HG03039 (cell line): ENCODE measurements around the gene CTH.
A peak's percentile ranks its signal among the peaks of the same experiment; 100 is the strongest.
"Not testable (repeated sequence)": the region's sequence is repeated elsewhere in the genome, so short reads cannot be mapped to it uniquely, and the experiment has no call there.

Experiments used
- ATAC-seq: cut with Tn5 transposase; IDR thresholded peaks from one replicate; pipeline ENCODE4 v1.9.1; 2021; ENCODE audit warnings: mild to moderate bottlenecking, moderate library complexity; ENCODE audit not compliant: unreplicated experiment

The CTH gene

GRCh38 chr1:70410604-70411359 is at the start of gene CTH:
Gene CTH (plus strand): TSS chr1:70411268. CDS start chr1:70411416, 148 bp downstream.
- peak; percentile 96 for ATAC-seq

GRCh38 chr1:70361727-70362398 is 49.2 kb upstream of the CTH start:
- ATAC-seq = no peak

GRCh38 chr1:70364439-70364838 is 46.6 kb upstream of the CTH start:
- no peak for ATAC-seq

- ATAC-seq = not testable (repeated sequence)
Observed at GRCh38 chr1:70366425-70366952, 44.6 kb upstream of the CTH start.

- not testable (repeated sequence) for ATAC-seq
Observed at GRCh38 chr1:70366997-70367396, 44.1 kb upstream of the CTH start.

- not testable (repeated sequence) for ATAC-seq
Observed at GRCh38 chr1:70367397-70367796, 43.7 kb upstream of the CTH start.

GRCh38 chr1:70371586-70371985 is 39.5 kb upstream of the CTH start:
- ATAC-seq = not testable (repeated sequence)

- ATAC-seq = no peak
Observed at GRCh38 chr1:70372426-70372825, 38.6 kb upstream of the CTH start.

- ATAC-seq = not testable (repeated sequence)
Observed at GRCh38 chr1:70373580-70373979, 37.5 kb upstream of the CTH start.

- no peak for ATAC-seq
Observed at GRCh38 chr1:70376196-70376595, 34.9 kb upstream of the CTH start.

GRCh38 chr1:70382682-70383081 is 28.4 kb upstream of the CTH start:
- peak; percentile 58 for ATAC-seq

GRCh38 chr1:70383483-70383882 is 27.6 kb upstream of the CTH start:
- ATAC-seq = no peak

- no peak for ATAC-seq
Observed at GRCh38 chr1:70384542-70384941, 26.5 kb upstream of the CTH start.

GRCh38 chr1:70385477-70385876 is 25.6 kb upstream of the CTH start:
- no peak for ATAC-seq

- ATAC-seq = no peak
Observed at GRCh38 chr1:70386121-70386520, 24.9 kb upstream of the CTH start.

GRCh38 chr1:70387507-70387906 is 23.6 kb upstream of the CTH start:
- no peak for ATAC-seq

- no peak for ATAC-seq
Observed at GRCh38 chr1:70392626-70393025, 18.4 kb upstream of the CTH start.

GRCh38 chr1:70396607-70397006 is 14.5 kb upstream of the CTH start:
- no peak for ATAC-seq

- ATAC-seq = no peak
Observed at GRCh38 chr1:70397013-70397412, 14.1 kb upstream of the CTH start.

- no peak for ATAC-seq
Observed at GRCh38 chr1:70400335-70400734, 10.7 kb upstream of the CTH start.

GRCh38 chr1:70401974-70402373 is 9.1 kb upstream of the CTH start:
- ATAC-seq = no peak

- no peak for ATAC-seq
Observed at GRCh38 chr1:70403759-70404158, 7.3 kb upstream of the CTH start.
